Measurements from ENCODE around the gene GLCCI1. TPM values are rescaled to one million over a fixed set of nuclear protein-coding genes. Genes with fewer than 3 reads are reported as not detected.

GLCCI1 gene
- total and polyA plus RNA-seq, 10 of the 15 experiments (the other 5 are each of a cell fraction or from before 2014, with no cell fraction given) = 12.6 to 92.0 (median 27.6) TPM

DNA sequence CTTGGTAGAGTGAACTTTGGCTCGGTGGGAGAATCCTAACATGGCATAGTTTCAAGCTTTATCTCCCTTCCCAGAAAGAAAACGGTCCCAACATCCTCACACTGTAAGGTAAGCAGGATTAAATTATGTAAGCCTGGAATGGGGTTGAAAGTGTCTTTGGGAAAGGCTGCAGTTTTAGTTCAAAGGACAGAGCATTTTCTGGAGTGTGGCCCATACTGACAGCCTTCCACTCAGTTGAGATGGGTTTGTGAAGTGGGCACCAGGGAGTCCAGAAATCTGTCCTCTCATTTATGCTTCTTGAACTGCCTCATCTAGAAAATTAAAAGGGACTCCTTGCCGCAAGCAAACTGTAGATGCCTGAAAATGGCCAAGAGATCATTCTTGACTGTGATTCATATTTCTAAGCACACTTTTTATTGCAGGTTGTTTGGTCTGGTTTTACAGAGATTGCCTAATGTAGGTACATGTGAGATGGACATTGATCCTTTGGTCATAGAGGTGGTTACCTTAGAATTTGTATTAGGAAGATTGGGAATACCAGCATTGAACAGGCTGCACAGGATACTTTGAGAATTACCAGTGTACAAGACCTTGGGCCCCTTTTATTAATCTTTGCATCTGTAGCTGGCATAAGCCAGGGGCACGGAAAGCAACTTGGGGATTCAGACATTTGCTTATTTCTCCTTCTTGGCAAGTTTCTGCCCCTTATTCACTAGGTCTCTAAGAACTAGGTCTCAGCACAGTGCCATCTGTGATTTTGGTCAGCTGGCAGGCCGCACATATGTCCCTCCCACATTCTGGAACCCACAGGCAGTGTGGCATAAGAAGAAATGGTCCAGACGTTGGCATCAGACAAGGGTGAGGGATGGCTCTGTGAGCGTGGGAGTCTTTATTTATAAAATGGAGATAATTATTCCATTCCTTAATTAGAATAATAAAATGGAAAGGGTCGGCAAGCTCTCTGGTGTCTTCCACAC lies 125.9 kb downstream of the GLCCI1 start:
- ChIA-PET POLR2A (no interaction called here), SMC1A (ENCODE audit: uncharacterized antibody, unreplicated experiment) (interaction anchor here (1.5 kb wide), 1 partner anchor 413 kb away, joined by 3 read pairs; no protein-coding TSS in a partner anchor), RAD21 (ENCODE audit: unreplicated experiment) (no interaction called here), CTCF (interaction anchor here (0.7 to 1.1 kb wide), 2 partner anchors 40 to 72 kb away, joined by 3 read pairs; no protein-coding TSS in a partner anchor)
- no peak for ATAC-seq
- Histone ChIP-seq H2AFZ (ENCODE audit: control insufficient read depth, low read depth, low read length) (no peak overlapping the region), H3K9ac (ENCODE audit: control insufficient read depth, insufficient read depth, low read length) (no peak overlapping the region), H3K9me3 (replicated peaks; ENCODE audit: control insufficient read depth, insufficient read depth, low read length) (no peaks in the 10 kb centered on the region; the same call in 1 of the 3 replicates), H3K4me3 (no peak overlapping the region), H3K36me3 (ENCODE audit: control insufficient read depth in 2 of 2, insufficient read depth in 2 of 2, low read length in 1 of 2) (0 out of 4 replicates have a peak, but pooled peaks cover 0 to 1% of the 10 kb centered on the region in 2 experiments), H3K4me2 (ENCODE audit: control insufficient read depth, insufficient read depth) (no peak overlapping the region), H3K27me3 (replicated peaks in 1 of 2; ENCODE audit: control insufficient read depth in 2 of 2, insufficient read depth in 2 of 2, low read length in 1 of 2) (no peaks in the 10 kb centered on the region), H3K4me1 (ENCODE audit: control insufficient read depth, insufficient read depth, low read length) (no peaks in the 10 kb centered on the region), H3K79me2 (ENCODE audit: control insufficient read depth, insufficient read depth, low read length) (no peaks in the 10 kb centered on the region), H4K20me1 (ENCODE audit: control insufficient read depth, insufficient read depth) (no peaks in the 10 kb centered on the region), H3K27ac (ENCODE audit: control insufficient read depth, insufficient read depth) (no peak overlapping the region)
- in situ Hi-C loops (cut with MboI) (no loop called here), intact Hi-C loops (cut with micrococcal nuclease; ENCODE audit: unreplicated experiment) (no loop called here)
- WGBS (ENCODE audit: insufficient coverage, insufficient replicate concordance, low lambda C conversion rate, missing lambda C conversion rate) = 94% methylated on average over 8 of the region's 8 CpGs
- FAIRE-seq = no peak
- DNase-seq (ENCODE audit: low read depth, low spot score) = no peak
- no TSS peak for BruUV-seq (replicated peaks)
- TF ChIP-seq HCFC1 (IDR thresholded peaks at IDR 0.05; ENCODE audit: low read length) = no peak
- no peak for TF ChIP-seq GATAD2B (conservative IDR thresholded peaks at IDR 0.05; ENCODE audit: low read depth)
- no peak for TF ChIP-seq CHD2 (IDR thresholded peaks at IDR 0.05; ENCODE audit: borderline replicate concordance, low read depth, low read length)
- TF ChIP-seq TARDBP (IDR thresholded peaks at IDR 0.05; ENCODE audit: borderline replicate concordance) = no peak
- TF ChIP-seq NBN (IDR thresholded peaks at IDR 0.05) = no peak
- TF ChIP-seq SIX5 (IDR thresholded peaks at IDR 0.05; ENCODE audit: low read depth, low read length, severe bottlenecking) = no peak
- TF ChIP-seq SRF (IDR thresholded peaks at IDR 0.05; ENCODE audit: low read depth in 2 of 2, low read length in 2 of 2) = no peak
- TF ChIP-seq STAT1 (conservative IDR thresholded peaks at IDR 0.05) = no peak
- TF ChIP-seq, protein P1, sequence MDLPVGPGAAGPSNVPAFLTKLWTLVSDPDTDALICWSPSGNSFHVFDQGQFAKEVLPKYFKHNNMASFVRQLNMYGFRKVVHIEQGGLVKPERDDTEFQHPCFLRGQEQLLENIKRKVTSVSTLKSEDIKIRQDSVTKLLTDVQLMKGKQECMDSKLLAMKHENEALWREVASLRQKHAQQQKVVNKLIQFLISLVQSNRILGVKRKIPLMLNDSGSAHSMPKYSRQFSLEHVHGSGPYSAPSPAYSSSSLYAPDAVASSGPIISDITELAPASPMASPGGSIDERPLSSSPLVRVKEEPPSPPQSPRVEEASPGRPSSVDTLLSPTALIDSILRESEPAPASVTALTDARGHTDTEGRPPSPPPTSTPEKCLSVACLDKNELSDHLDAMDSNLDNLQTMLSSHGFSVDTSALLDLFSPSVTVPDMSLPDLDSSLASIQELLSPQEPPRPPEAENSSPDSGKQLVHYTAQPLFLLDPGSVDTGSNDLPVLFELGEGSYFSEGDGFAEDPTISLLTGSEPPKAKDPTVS (IDR thresholded peaks at IDR 0.05; ENCODE audit: low read depth, low read length) = no peak
- TF ChIP-seq RUNX3 (IDR thresholded peaks at IDR 0.05; ENCODE audit: low read length) = no peak
- TF ChIP-seq WRNIP1 (IDR thresholded peaks at IDR 0.05; ENCODE audit: borderline replicate concordance, low read depth, low read length) = no peak
- TF ChIP-seq NFYB (IDR thresholded peaks at IDR 0.05; ENCODE audit: insufficient read depth, low read depth, low read length) = no peak
- TF ChIP-seq, protein P2, sequence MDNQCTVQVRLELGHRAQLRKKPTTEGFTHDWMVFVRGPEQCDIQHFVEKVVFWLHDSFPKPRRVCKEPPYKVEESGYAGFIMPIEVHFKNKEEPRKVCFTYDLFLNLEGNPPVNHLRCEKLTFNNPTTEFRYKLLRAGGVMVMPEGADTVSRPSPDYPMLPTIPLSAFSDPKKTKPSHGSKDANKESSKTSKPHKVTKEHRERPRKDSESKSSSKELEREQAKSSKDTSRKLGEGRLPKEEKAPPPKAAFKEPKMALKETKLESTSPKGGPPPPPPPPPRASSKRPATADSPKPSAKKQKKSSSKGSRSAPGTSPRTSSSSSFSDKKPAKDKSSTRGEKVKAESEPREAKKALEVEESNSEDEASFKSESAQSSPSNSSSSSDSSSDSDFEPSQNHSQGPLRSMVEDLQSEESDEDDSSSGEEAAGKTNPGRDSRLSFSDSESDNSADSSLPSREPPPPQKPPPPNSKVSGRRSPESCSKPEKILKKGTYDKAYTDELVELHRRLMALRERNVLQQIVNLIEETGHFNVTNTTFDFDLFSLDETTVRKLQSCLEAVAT (IDR thresholded peaks at IDR 0.05) = no peak
- TF ChIP-seq HDAC2 (IDR thresholded peaks at IDR 0.05) = no peak
- TF ChIP-seq, protein P3, sequence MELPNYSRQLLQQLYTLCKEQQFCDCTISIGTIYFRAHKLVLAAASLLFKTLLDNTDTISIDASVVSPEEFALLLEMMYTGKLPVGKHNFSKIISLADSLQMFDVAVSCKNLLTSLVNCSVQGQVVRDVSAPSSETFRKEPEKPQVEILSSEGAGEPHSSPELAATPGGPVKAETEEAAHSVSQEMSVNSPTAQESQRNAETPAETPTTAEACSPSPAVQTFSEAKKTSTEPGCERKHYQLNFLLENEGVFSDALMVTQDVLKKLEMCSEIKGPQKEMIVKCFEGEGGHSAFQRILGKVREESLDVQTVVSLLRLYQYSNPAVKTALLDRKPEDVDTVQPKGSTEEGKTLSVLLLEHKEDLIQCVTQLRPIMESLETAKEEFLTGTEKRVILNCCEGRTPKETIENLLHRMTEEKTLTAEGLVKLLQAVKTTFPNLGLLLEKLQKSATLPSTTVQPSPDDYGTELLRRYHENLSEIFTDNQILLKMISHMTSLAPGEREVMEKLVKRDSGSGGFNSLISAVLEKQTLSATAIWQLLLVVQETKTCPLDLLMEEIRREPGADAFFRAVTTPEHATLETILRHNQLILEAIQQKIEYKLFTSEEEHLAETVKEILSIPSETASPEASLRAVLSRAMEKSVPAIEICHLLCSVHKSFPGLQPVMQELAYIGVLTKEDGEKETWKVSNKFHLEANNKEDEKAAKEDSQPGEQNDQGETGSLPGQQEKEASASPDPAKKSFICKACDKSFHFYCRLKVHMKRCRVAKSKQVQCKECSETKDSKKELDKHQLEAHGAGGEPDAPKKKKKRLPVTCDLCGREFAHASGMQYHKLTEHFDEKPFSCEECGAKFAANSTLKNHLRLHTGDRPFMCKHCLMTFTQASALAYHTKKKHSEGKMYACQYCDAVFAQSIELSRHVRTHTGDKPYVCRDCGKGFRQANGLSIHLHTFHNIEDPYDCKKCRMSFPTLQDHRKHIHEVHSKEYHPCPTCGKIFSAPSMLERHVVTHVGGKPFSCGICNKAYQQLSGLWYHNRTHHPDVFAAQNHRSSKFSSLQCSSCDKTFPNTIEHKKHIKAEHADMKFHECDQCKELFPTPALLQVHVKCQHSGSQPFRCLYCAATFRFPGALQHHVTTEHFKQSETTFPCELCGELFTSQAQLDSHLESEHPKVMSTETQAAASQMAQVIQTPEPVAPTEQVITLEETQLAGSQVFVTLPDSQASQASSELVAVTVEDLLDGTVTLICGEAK (IDR thresholded peaks at IDR 0.05; ENCODE audit: borderline replicate concordance) = no peak
- no peak for TF ChIP-seq MTA3 (IDR thresholded peaks at IDR 0.05; ENCODE audit: borderline replicate concordance, low read length)
